ENCODE results near the gene AIFM2.

- no peak for TF ChIP-seq CREB5 (CRISPR knock-in tag; IDR thresholded peaks at IDR 0.05; ENCODE audit: low read depth)
- no peak for TF ChIP-seq BACH2 (CRISPR knock-in tag; IDR thresholded peaks at IDR 0.05; ENCODE audit: borderline replicate concordance)
- TF ChIP-seq POU6F1 (CRISPR knock-in tag; IDR thresholded peaks at IDR 0.05; ENCODE audit: borderline replicate concordance, low read depth) = no peak
- no peak for TF ChIP-seq ZFP3 (CRISPR knock-in tag; IDR thresholded peaks at IDR 0.05)
- TF ChIP-seq PATZ1 (CRISPR knock-in tag; IDR thresholded peaks at IDR 0.05; ENCODE audit: borderline replicate concordance) = no peak
- no peak for TF ChIP-seq ISL1 (CRISPR knock-in tag; IDR thresholded peaks at IDR 0.05)
- TF ChIP-seq ARNTL (CRISPR knock-in tag; IDR thresholded peaks at IDR 0.05; ENCODE audit: borderline replicate concordance, low read depth) = no peak
Observed at GRCh38 chr10:70096705-70097420, 35.8 kb downstream of the AIFM2 start.

Data from SK-N-SH treated with all-trans-retinoic acid at 6 μM for 48 hours (cell line).